Neuron (in vitro differentiated cells): ENCODE measurements around the gene NACC2.
"Not testable (repeated sequence)": the region's sequence is repeated elsewhere in the genome, so short reads cannot be mapped to it uniquely, and the experiment has no call there.

Experiments
- H2AFZ ChIP-seq: one replicate; pipeline ENCODE4 v1.6.1; 2013; ENCODE audit warnings: low read depth, mild to moderate bottlenecking, inconsistent platforms, low read length, moderate library complexity
- H3K27me3 ChIP-seq: one replicate; pipeline ENCODE4 v1.6.1; 2013; ENCODE audit warnings: low read length; ENCODE audit not compliant: insufficient read depth
- H3K36me3 ChIP-seq: one replicate; pipeline ENCODE4 v1.6.1; 2013; ENCODE audit warnings: low read length; ENCODE audit not compliant: insufficient read depth
- H3K4me1 ChIP-seq: one replicate; pipeline ENCODE4 v1.6.1; 2013; ENCODE audit warnings: low read length; ENCODE audit not compliant: insufficient read depth
- H3K4me3 ChIP-seq: 2 replicates; pipeline ENCODE4 v1.5.1; 2013; ENCODE audit warnings: mild to moderate bottlenecking, low read length, moderate library complexity
- H3K9me3 ChIP-seq: one replicate; pipeline ENCODE4 v1.6.1; 2013; ENCODE audit warnings: low read length

Gene NACC2

GRCh38 chr9:136061916-136062315 lies 33.2 kb downstream of the NACC2 start:
- H3K9me3 ChIP-seq, H3K27me3 ChIP-seq, H3K4me3 ChIP-seq, H3K36me3 ChIP-seq, H2AFZ ChIP-seq: not testable (repeated sequence)
- H3K4me1 ChIP-seq: peaks cover 16% of the 10 kb centered on the region

DNA sequence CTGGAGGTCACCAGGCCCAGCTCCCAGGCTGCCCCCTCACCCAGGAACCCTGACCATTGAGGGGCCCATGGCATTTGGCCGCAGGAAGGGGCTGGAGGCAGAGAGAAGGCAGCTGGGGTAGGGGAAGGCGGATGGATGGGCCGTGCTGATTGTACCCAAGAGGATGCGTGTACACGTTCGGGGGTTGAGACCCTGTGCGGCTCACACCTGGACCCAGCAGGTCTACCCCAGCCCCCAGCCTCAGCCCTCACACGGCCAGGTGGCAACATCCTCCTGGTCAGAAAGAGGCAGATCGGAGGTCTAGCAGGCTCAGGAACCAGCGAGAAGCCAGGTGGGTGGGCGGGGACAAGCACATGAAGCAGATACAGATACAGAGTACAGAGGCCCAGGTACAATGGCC lies 33.7 kb downstream of the NACC2 start:
- Histone ChIP-seq H3K27me3 (no peaks in the 10 kb centered on the region), H3K4me1 (peaks cover 19% of the 10 kb centered on the region), H2AFZ (no peak overlapping the region), H3K9me3 (no peaks in the 10 kb centered on the region), H3K4me3 (no peak overlapping the region), H3K36me3 (no peaks in the 10 kb centered on the region)

DNA sequence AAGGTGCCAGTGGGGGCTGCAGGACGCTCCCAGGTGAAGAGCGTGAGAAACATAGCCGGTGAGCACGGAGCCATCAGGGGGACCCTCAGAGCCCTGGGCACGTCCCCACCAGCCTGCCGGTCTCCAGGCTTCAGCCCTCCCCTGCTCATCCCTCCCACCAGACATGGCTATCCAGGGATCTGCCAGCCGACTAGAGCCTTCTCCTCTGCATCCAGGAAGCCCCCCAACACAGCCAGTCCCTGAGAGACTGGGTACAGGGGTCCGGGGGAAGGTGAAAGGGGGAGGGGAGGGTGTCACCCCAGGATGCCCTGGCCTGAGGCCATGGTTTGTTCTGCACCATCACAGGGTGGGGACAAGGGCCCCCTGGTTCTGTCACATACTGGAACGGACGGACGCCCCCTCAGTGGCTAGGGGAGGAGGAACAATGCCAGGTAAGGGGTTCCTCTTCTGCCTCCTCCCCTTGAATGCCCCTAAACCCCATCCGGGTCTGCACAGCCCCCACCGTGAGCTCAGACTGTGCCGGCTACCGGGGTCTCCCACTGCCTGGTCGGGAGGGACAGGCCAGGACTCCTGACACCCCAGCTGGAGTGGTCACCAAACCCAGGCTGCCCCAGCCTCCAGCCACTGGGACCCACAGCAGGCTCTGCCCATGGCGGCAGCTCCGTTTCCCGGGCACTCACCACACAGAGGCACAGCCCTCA lies 34.3 kb downstream of the NACC2 start:
- no peaks in the 10 kb centered on the region for H3K36me3 ChIP-seq
- H2AFZ ChIP-seq: no peak overlapping the region
- H3K4me1 ChIP-seq: peaks cover 19% of the 10 kb centered on the region
- H3K4me3 ChIP-seq: no peak overlapping the region
- H3K9me3 ChIP-seq: no peaks in the 10 kb centered on the region
- H3K27me3 ChIP-seq: no peaks in the 10 kb centered on the region

DNA sequence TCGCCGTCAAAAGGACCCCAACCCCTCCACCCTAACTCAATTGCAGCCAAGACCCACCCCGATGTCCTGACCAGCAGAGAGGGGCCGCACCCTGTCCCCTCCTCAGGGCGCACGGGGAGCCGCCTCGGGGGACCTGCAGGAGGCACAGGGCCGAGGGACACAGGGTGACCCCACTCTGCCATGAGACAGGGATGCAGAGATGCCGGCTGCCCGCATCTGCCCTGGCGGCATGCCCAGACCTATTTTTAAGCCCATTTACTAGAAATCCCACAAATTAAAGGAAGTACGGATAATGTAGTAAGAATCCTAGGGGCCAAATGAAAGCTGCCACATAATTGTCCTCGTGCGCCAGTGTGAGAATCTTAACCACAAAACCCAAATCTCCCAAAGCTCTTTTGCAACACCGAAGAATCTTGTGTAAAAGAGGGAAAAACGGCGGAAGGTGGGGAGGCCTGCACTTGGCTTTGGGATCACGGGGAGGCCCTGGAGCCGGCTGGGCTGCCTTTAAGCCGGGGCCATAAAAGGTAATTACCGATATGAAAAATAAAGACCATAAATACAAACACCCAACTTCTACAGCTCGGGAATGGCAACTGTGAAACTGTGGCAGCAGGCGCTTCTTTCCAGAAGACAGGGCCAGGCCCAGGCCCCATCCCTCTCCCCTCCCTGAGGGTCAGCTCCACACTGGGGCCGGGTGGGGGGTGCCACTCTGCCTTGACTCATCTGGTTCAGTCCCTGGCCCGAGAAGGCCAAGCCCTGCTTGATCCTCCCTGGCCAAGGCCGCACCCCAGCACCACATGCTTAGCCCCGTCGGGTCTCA lies 35.0 kb downstream of the NACC2 start:
- Histone ChIP-seq H3K4me3 (no peak overlapping the region), H3K27me3 (no peaks in the 10 kb centered on the region), H3K36me3 (no peaks in the 10 kb centered on the region), H3K9me3 (no peaks in the 10 kb centered on the region), H3K4me1 (peaks cover 19% of the 10 kb centered on the region), H2AFZ (no peak overlapping the region)

- Histone ChIP-seq H3K4me1 (peaks cover 20% of the 10 kb centered on the region), H3K36me3 (no peaks in the 10 kb centered on the region), H3K27me3 (no peaks in the 10 kb centered on the region), H2AFZ (no peak overlapping the region), H3K4me3 (no peak overlapping the region), H3K9me3 (no peaks in the 10 kb centered on the region)
These were observed 35.7 kb downstream of the NACC2 start for GRCh38 chr9:136059321-136059791.

- no peaks in the 10 kb centered on the region for H3K9me3 ChIP-seq
- no peaks in the 10 kb centered on the region for H3K36me3 ChIP-seq
- H3K4me1 ChIP-seq: peaks cover 25% of the 10 kb centered on the region
- no peak overlapping the region for H2AFZ ChIP-seq
- H3K4me3 ChIP-seq: no peak overlapping the region
- no peaks in the 10 kb centered on the region for H3K27me3 ChIP-seq
These were observed 36.2 kb downstream of the NACC2 start for GRCh38 chr9:136058801-136059302.

- Histone ChIP-seq H3K36me3 (no peaks in the 10 kb centered on the region), H2AFZ (no peak overlapping the region), H3K27me3 (no peaks in the 10 kb centered on the region), H3K4me3 (no peak overlapping the region), H3K9me3 (no peaks in the 10 kb centered on the region), H3K4me1 (peaks cover 33% of the 10 kb centered on the region)
These were observed 37.0 kb downstream of the NACC2 start for GRCh38 chr9:136058084-136058483.

- H3K36me3 ChIP-seq: no peaks in the 10 kb centered on the region
- H3K9me3 ChIP-seq: no peaks in the 10 kb centered on the region
- no peak overlapping the region for H3K4me3 ChIP-seq
- H2AFZ ChIP-seq: no peak overlapping the region
- H3K4me1 ChIP-seq: peaks cover 39% of the 10 kb centered on the region
- H3K27me3 ChIP-seq: no peaks in the 10 kb centered on the region
These were observed 37.6 kb downstream of the NACC2 start for GRCh38 chr9:136057236-136058081.

DNA sequence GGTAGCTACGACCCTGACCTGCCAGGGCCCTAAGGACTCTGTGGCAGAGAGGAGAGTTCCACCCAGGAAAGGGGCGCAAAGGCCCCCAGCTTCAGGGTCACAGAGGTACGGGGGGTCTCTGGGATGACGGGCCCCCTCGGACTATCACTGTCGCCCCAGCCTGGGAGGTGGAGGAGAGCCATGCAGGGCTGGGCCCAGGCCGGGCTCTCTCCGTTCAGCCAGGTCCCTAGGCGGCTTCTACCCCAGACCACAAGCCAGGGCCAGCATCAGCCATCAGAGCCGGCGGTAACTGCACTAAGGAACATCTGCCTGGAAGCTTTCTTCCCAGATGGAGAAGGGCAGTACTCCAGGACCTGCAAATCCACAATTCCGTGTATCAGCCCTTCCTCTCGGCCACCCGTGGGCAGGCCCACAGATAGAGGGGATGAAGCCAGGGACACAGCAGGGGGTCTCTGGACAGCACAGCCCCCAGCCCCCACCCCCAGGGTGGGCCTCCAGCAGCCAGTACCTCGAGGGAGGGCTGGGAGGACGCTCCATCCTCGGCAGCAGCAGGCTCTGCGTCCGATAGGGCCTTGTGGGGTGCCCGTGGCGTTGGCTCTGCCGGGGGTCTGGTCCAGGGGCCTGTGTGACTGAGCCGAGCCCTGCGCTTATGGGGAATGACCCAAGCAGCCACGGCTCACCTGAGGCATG lies 38.4 kb downstream of the NACC2 start:
- H3K27me3 ChIP-seq: no peaks in the 10 kb centered on the region
- H2AFZ ChIP-seq: no peak overlapping the region
- H3K9me3 ChIP-seq: no peaks in the 10 kb centered on the region
- H3K36me3 ChIP-seq: no peaks in the 10 kb centered on the region
- no peak overlapping the region for H3K4me3 ChIP-seq
- peaks cover 41% of the 10 kb centered on the region for H3K4me1 ChIP-seq

DNA sequence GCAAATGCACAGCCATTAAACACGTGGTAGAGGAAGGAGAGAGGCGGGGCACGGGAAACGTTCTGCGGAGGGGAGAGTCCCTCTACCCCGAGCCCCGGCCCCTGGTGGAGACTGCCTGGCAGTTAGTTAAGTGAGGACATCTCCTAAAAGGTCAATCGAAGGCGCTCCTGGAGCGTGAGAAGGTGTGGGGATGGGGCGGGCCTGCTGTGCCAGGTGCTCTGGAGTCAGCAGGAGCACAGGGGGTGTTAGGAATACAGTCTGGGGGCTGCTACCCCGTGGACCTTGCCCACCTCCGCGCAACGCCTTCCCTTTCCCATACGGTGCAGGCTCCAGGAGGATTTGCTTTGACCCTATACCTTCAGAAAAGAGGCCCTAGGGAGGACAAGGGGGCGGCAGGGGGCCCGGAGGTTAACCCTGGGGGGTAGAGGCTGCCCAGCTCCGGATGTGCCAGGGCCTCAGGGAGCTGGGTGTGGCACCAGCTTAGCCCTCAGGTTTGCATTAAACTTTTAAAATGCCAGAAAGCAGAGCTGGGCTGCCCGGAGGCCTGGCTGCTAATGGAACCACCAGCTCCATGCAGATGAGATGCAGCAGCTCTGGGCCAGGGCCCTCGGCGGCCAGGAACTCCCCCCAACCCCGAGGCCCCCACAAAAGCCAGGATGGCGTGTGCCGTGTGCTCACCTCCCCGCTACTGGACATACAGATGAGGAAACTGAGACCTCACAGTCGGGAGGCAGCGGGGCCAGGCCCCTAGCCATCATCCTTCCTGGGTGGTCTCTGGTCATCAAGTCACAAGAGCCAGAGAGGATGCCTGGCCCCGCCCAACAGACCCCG lies 39.2 kb downstream of the NACC2 start:
- Histone ChIP-seq H3K4me3 (no peak overlapping the region), H2AFZ (no peak overlapping the region), H3K27me3 (no peaks in the 10 kb centered on the region), H3K4me1 (peaks cover 44% of the 10 kb centered on the region), H3K9me3 (no peaks in the 10 kb centered on the region), H3K36me3 (no peaks in the 10 kb centered on the region)

GRCh38 chr9:136054798-136055714 lies 40.0 kb downstream of the NACC2 start:
- H3K9me3 ChIP-seq: no peaks in the 10 kb centered on the region
- no peak overlapping the region for H3K4me3 ChIP-seq
- peaks cover 48% of the 10 kb centered on the region for H3K4me1 ChIP-seq
- H3K27me3 ChIP-seq: no peaks in the 10 kb centered on the region
- H2AFZ ChIP-seq: no peak overlapping the region
- no peaks in the 10 kb centered on the region for H3K36me3 ChIP-seq
